ENCODE measurements around the gene FOXP1.

Gene FOXP1

DNA sequence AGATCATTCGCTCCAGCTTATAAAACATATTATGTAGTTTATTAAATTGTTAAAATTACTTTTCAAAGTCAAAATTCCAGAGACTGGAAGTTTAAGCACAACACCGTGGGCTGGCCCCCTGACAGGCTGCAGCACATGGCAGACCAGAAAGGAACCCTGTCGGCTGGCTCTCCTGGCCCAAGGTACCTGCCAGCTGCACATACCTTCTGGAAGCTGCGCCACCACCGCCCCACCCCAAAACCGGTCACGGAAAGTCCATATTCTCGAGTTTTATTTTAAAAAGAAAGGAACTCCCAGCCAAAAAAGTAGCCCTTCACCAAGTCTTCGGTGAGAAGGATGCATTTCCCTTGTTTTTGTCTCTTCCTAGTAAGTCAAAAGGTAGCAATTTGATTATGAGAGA is 94.6 kb downstream of the FOXP1 start:
- Histone ChIP-seq H3K9ac (ENCODE audit: low read length) (no peak overlapping the region), H3K4me1 (ENCODE audit: insufficient read depth, low read length) (no peaks in the 10 kb centered on the region), H3K36me3 (ENCODE audit: insufficient read depth, low read length) (peaks cover 11% of the 10 kb centered on the region), H3K27me3 (ENCODE audit: control insufficient read depth in 1 of 2, insufficient read depth in 2 of 2, low read length in 2 of 2) (no peaks in the 10 kb centered on the region), H3K9me3 (ENCODE audit: low read length) (no peaks in the 10 kb centered on the region), H3K27ac (ENCODE audit: low read depth, low read length) (no peak overlapping the region), H3K4me3 (ENCODE audit: low read depth in 1 of 2, low read length in 2 of 2) (no peak overlapping the region)

GRCh38 chr3:71488391-71488809 is 95.1 kb downstream of the FOXP1 start:
- H3K9me3 ChIP-seq (ENCODE audit: low read length) = no peaks in the 10 kb centered on the region
- no peaks in the 10 kb centered on the region for H3K27me3 ChIP-seq (ENCODE audit: control insufficient read depth in 1 of 2, insufficient read depth in 2 of 2, low read length in 2 of 2)
- no peak overlapping the region for H3K9ac ChIP-seq (ENCODE audit: low read length)
- H3K27ac ChIP-seq (ENCODE audit: low read depth, low read length) = no peak overlapping the region
- no peaks in the 10 kb centered on the region for H3K4me1 ChIP-seq (ENCODE audit: insufficient read depth, low read length)
- H3K4me3 ChIP-seq (ENCODE audit: low read depth in 1 of 2, low read length in 2 of 2) = no peak overlapping the region
- peaks cover 11% of the 10 kb centered on the region for H3K36me3 ChIP-seq (ENCODE audit: insufficient read depth, low read length)

DNA sequence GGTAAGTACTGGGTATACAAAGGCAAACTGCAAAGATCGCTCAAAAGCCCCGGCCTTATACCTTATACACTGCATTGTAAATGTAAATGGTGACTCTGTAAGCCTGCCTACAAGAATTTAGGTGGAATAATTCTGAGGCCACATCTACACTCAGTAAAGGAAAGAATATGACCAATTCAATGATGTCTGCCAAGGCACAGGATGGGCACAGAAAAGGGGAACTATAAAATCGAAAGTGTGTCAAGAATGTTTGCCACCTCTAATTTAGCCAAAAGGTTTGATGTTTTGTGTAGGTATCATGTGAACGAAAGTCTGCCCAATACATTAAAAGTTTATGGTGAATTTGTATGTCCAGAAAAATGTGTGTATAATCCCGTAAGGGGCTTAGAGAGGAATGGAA is 96.1 kb downstream of the FOXP1 start:
- H3K27ac ChIP-seq (ENCODE audit: low read depth, low read length) = no peak overlapping the region
- no peaks in the 10 kb centered on the region for H3K9me3 ChIP-seq (ENCODE audit: low read length)
- no peaks in the 10 kb centered on the region for H3K4me1 ChIP-seq (ENCODE audit: insufficient read depth, low read length)
- no peak overlapping the region for H3K9ac ChIP-seq (ENCODE audit: low read length)
- peaks cover 11% of the 10 kb centered on the region for H3K36me3 ChIP-seq (ENCODE audit: insufficient read depth, low read length)
- no peaks in the 10 kb centered on the region for H3K27me3 ChIP-seq (ENCODE audit: control insufficient read depth in 1 of 2, insufficient read depth in 2 of 2, low read length in 2 of 2)
- no peak overlapping the region for H3K4me3 ChIP-seq (ENCODE audit: low read depth in 1 of 2, low read length in 2 of 2)

DNA sequence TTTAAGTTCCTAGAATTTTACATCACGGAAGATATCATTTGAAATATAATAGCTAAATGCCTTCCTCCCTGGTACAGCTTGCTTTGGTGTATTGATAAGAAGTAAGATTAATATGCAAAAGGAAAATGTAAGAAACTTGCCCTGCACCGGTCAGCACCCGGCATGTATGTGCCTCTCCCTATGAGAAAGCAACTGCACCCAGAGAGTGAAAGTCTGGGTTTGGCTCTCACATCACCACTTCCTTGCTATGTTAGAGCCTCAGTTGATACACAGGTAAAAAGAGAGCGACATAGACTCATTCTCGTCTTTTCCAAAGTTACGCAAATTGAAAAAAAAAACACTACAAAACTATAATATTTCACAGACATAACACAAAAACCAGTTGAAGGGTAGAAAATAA is 96.7 kb downstream of the FOXP1 start:
- H3K27me3 ChIP-seq (ENCODE audit: control insufficient read depth in 1 of 2, insufficient read depth in 2 of 2, low read length in 2 of 2) = no peaks in the 10 kb centered on the region
- H3K36me3 ChIP-seq (ENCODE audit: insufficient read depth, low read length) = peaks cover 9% of the 10 kb centered on the region
- no peaks in the 10 kb centered on the region for H3K4me1 ChIP-seq (ENCODE audit: insufficient read depth, low read length)
- no peak overlapping the region for H3K9ac ChIP-seq (ENCODE audit: low read length)
- no peaks in the 10 kb centered on the region for H3K9me3 ChIP-seq (ENCODE audit: low read length)
- no peak overlapping the region for H3K4me3 ChIP-seq (ENCODE audit: low read depth in 1 of 2, low read length in 2 of 2)
- no peak overlapping the region for H3K27ac ChIP-seq (ENCODE audit: low read depth, low read length)

GRCh38 chr3:71485896-71486295 is 97.6 kb downstream of the FOXP1 start:
- Histone ChIP-seq H3K4me1 (ENCODE audit: insufficient read depth, low read length) (no peaks in the 10 kb centered on the region), H3K9me3 (ENCODE audit: low read length) (no peaks in the 10 kb centered on the region), H3K36me3 (ENCODE audit: insufficient read depth, low read length) (peaks cover under 1% of the 10 kb centered on the region), H3K27me3 (ENCODE audit: control insufficient read depth in 1 of 2, insufficient read depth in 2 of 2, low read length in 2 of 2) (no peaks in the 10 kb centered on the region), H3K27ac (ENCODE audit: low read depth, low read length) (no peak overlapping the region), H3K4me3 (ENCODE audit: low read depth in 1 of 2, low read length in 2 of 2) (no peak overlapping the region), H3K9ac (ENCODE audit: low read length) (no peak overlapping the region)

DNA sequence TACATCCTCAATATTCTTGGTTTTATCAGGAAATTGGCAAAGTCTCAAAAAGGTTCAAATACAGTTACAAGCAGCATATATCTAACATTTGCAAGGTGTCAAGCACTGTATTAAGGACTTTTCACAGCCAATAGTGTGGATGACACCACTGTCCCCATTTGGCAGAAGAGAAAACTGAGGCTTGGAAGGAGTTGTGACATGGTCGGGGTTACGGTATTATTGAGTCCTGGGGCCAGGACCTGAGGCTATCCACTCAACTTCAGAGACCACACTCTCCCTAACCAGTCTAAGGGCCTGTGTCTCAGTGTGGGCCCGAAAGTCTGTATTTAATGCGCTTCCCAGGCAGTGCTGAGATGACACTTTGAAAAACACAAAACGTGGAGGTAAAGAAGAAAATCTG is 99.1 kb downstream of the FOXP1 start:
- no peaks in the 10 kb centered on the region for H3K4me1 ChIP-seq (ENCODE audit: insufficient read depth, low read length)
- no peak overlapping the region for H3K4me3 ChIP-seq (ENCODE audit: low read depth in 1 of 2, low read length in 2 of 2)

DNA sequence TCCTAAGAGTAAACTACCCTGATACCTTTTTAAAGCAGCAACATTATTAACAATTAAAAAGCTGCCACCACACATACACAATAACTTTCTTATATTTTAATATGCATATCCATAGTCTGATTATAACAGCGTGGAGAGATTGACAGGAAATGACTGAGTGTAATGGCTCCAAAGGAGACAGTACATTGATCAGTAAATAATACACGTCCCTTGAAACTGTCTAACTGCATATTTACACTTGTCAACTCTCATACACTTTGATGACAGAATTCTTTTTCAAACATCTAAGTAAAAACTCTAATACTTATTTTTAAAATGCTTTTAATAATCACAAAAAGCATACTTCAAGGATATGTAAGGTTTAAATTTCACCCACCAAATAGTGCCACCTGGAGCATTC is 99.5 kb downstream of the FOXP1 start:
- no peaks in the 10 kb centered on the region for H3K27me3 ChIP-seq (ENCODE audit: control insufficient read depth in 1 of 2, insufficient read depth in 2 of 2, low read length in 2 of 2)
- no peaks in the 10 kb centered on the region for H3K36me3 ChIP-seq (ENCODE audit: insufficient read depth, low read length)
- no peaks in the 10 kb centered on the region for H3K4me1 ChIP-seq (ENCODE audit: insufficient read depth, low read length)
- H3K9me3 ChIP-seq (ENCODE audit: low read length) = no peaks in the 10 kb centered on the region
- H3K4me3 ChIP-seq (ENCODE audit: low read depth in 1 of 2, low read length in 2 of 2) = no peak overlapping the region
- no peak overlapping the region for H3K27ac ChIP-seq (ENCODE audit: low read depth, low read length)
- no peak overlapping the region for H3K9ac ChIP-seq (ENCODE audit: low read length)

More for the DNA sequence above, 99.1 kb downstream of the FOXP1 start:
- H3K9me3 ChIP-seq (ENCODE audit: low read length) = no peaks in the 10 kb centered on the region
- H3K27me3 ChIP-seq (ENCODE audit: control insufficient read depth in 1 of 2, insufficient read depth in 2 of 2, low read length in 2 of 2) = no peaks in the 10 kb centered on the region
- no peak overlapping the region for H3K27ac ChIP-seq (ENCODE audit: low read depth, low read length)
- H3K9ac ChIP-seq (ENCODE audit: low read length) = no peak overlapping the region
- H3K36me3 ChIP-seq (ENCODE audit: insufficient read depth, low read length) = no peaks in the 10 kb centered on the region

DNA sequence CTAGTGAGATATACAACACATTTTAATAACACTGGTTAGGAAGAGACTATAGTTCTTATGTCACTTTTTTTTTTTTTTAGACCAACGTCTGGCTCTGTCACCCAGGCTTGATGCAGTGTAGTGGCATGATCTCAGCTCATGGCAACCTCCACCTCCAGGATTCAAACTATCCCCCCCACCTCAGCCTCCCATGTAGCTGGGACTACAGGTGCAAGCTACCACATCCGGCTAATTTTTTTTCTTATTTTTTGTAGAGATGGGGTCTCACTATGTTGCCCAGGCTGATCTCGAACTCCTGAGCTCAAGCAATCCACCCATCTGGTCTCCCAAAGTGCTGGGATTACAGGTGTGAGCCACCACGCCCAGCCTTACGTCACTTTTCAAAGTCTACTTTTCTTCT is 100.8 kb downstream of the FOXP1 start:
- no peaks in the 10 kb centered on the region for H3K36me3 ChIP-seq (ENCODE audit: insufficient read depth, low read length)
- H3K27me3 ChIP-seq (ENCODE audit: control insufficient read depth in 1 of 2, insufficient read depth in 2 of 2, low read length in 2 of 2) = no peaks in the 10 kb centered on the region
- H3K9ac ChIP-seq (ENCODE audit: low read length) = no peak overlapping the region
- H3K4me3 ChIP-seq (ENCODE audit: low read depth in 1 of 2, low read length in 2 of 2) = no peak overlapping the region
- no peak overlapping the region for H3K27ac ChIP-seq (ENCODE audit: low read depth, low read length)
- no peaks in the 10 kb centered on the region for H3K9me3 ChIP-seq (ENCODE audit: low read length)
- H3K4me1 ChIP-seq (ENCODE audit: insufficient read depth, low read length) = peaks cover 5% of the 10 kb centered on the region

DNA sequence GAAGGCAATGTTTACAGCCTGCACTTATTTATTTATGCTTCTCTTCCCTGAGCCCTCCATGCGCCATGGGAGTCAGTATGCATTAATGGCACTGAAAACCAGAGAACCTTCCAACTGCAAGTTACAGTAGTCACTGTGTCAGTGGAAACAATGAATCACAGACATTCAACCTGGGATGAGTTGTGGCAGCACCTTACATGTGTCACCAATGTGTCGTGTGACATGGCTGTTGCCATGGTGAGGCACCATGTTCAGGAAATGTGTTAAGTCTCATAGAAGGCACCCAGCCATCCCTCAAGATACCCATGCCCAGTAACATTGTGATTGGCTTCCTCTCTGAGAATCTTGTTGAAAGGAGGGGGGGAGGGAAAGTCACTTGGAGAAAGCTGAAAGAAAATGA is 105.0 kb downstream of the FOXP1 start:
- H3K4me3 ChIP-seq (ENCODE audit: low read depth in 1 of 2, low read length in 2 of 2) = no peak overlapping the region
- peaks cover 3% of the 10 kb centered on the region for H3K9me3 ChIP-seq (ENCODE audit: low read length)
- H3K4me1 ChIP-seq (ENCODE audit: insufficient read depth, low read length) = peaks cover 6% of the 10 kb centered on the region
- no peaks in the 10 kb centered on the region for H3K36me3 ChIP-seq (ENCODE audit: insufficient read depth, low read length)
- H3K27me3 ChIP-seq (ENCODE audit: control insufficient read depth in 1 of 2, insufficient read depth in 2 of 2, low read length in 2 of 2) = no peaks in the 10 kb centered on the region
- no peak overlapping the region for H3K27ac ChIP-seq (ENCODE audit: low read depth, low read length)
- no peak overlapping the region for H3K9ac ChIP-seq (ENCODE audit: low read length)

- Histone ChIP-seq H3K9ac (ENCODE audit: low read length) (no peak overlapping the region), H3K4me3 (ENCODE audit: low read depth in 1 of 2, low read length in 2 of 2) (no peak overlapping the region), H3K36me3 (ENCODE audit: insufficient read depth, low read length) (no peaks in the 10 kb centered on the region), H3K27ac (ENCODE audit: low read depth, low read length) (no peak overlapping the region), H3K4me1 (ENCODE audit: insufficient read depth, low read length) (peaks cover 6% of the 10 kb centered on the region), H3K9me3 (ENCODE audit: low read length) (peaks cover 4% of the 10 kb centered on the region), H3K27me3 (ENCODE audit: control insufficient read depth in 1 of 2, insufficient read depth in 2 of 2, low read length in 2 of 2) (no peaks in the 10 kb centered on the region)
Measured at GRCh38 chr3:71476950-71477349, 106.6 kb downstream of the FOXP1 start.

GRCh38 chr3:71469138-71469435 is 114.4 kb downstream of the FOXP1 start:
- Histone ChIP-seq H3K4me3 (ENCODE audit: low read depth in 1 of 2, low read length in 2 of 2) (no peak overlapping the region), H3K27ac (ENCODE audit: low read depth, low read length) (no peak overlapping the region), H3K27me3 (ENCODE audit: control insufficient read depth in 1 of 2, insufficient read depth in 2 of 2, low read length in 2 of 2) (no peaks in the 10 kb centered on the region), H3K9ac (ENCODE audit: low read length) (no peak overlapping the region), H3K36me3 (ENCODE audit: insufficient read depth, low read length) (no peaks in the 10 kb centered on the region), H3K4me1 (ENCODE audit: insufficient read depth, low read length) (no peaks in the 10 kb centered on the region), H3K9me3 (ENCODE audit: low read length) (peaks cover 4% of the 10 kb centered on the region)

DNA sequence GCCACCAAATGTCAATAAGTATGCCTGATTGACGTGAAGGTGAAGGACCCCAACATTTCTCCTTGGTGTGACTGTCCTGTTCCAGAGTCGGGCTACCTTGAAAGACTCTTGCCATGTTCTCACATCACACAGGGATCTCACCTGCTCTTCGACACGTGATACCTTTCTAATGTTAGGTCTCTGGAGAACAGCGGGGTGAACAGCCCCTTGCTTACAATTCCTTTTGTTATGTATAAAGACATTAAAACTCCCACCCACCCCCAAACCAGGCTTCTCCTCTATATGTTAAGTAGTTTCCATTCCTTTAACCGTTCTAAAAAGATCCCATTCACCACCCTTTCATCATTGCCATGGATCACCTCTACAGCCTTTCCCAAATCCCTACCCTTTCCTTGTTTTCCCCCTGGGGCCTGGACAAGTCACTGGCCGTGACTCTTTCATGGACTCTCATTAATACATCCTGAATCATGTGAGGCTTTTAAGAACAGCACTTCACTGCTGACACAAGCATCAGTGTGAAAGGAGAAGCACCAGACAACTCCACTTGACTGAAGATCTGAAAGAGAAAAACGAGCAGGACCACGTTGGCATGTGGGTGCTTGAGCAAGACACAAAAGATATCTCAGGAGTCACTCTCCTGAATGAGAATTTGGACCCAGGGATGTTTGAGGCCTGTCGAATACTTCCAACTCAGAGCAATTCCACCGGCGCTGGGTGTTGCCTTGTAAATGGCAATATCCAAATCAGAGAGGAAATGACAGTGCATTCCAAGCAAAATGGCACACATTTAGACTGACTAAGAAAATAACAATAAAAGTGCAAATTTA is 115.0 kb downstream of the FOXP1 start:
- H3K27me3 ChIP-seq (ENCODE audit: control insufficient read depth in 1 of 2, insufficient read depth in 2 of 2, low read length in 2 of 2) = no peaks in the 10 kb centered on the region
- H3K27ac ChIP-seq (ENCODE audit: low read depth, low read length) = no peak overlapping the region
- peaks cover 5% of the 10 kb centered on the region for H3K4me1 ChIP-seq (ENCODE audit: insufficient read depth, low read length)
- H3K4me3 ChIP-seq (ENCODE audit: low read depth in 1 of 2, low read length in 2 of 2) = no peak overlapping the region
- H3K9me3 ChIP-seq (ENCODE audit: low read length) = peaks cover under 1% of the 10 kb centered on the region
- no peaks in the 10 kb centered on the region for H3K36me3 ChIP-seq (ENCODE audit: insufficient read depth, low read length)
- H3K9ac ChIP-seq (ENCODE audit: low read length) = no peak overlapping the region
